Rectal smooth muscle tissue (tissue), 1 donor: ENCODE measurements around the gene DLEC1.
A peak's percentile ranks its signal among the peaks of the same experiment; 100 is the strongest.

Experiments used
- H3K27ac ChIP-seq: one replicate; pipeline ENCODE4 v1.7.0; 2013; ENCODE audit warnings: low read depth, low read length, inconsistent platforms
- H3K27me3 ChIP-seq: one replicate; pipeline ENCODE4 v1.7.0; 2013; ENCODE audit warnings: low read length; ENCODE audit not compliant: control insufficient read depth, insufficient read depth
- H3K36me3 ChIP-seq: one replicate; pipeline ENCODE4 v1.7.0; 2013; ENCODE audit warnings: low read length; ENCODE audit not compliant: control insufficient read depth, insufficient read depth
- H3K4me1 ChIP-seq: one replicate; pipeline ENCODE4 v1.7.0; 2013; ENCODE audit warnings: low read length; ENCODE audit not compliant: control insufficient read depth, insufficient read depth
- H3K4me3 ChIP-seq: one replicate; pipeline ENCODE4 v1.7.0; 2013; ENCODE audit warnings: low read length
- H3K9ac ChIP-seq: one replicate; pipeline ENCODE4 v1.7.0; 2013; ENCODE audit warnings: low read length

Gene DLEC1

DNA sequence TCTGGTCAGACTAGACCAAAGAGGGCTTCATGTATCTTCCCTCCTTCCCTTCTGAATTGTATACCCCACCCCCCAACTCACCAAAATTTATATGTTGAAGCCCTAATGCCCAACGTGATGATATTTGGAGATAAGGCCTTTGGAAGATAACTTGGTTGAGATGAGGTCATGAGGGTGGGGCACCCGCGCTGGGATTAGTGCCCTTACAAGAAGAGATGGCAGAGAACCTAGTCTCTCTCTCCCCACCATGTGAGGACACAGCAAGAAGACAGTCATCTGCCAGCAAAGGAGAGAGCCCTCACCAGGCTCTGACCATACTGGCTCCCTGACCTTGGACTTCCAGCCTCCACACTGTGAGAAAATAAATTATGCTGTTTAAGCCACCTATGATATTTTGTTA is 23.0 kb upstream of the DLEC1 start:
- no peaks in the 10 kb centered on the region for H3K27me3 ChIP-seq
- H3K27ac ChIP-seq = no peak overlapping the region
- H3K9ac ChIP-seq = no peak overlapping the region
- H3K4me3 ChIP-seq = no peak overlapping the region
- no peaks in the 10 kb centered on the region for H3K4me1 ChIP-seq
- peaks cover 27% of the 10 kb centered on the region for H3K36me3 ChIP-seq

GRCh38 chr3:38016410-38016809 is 22.6 kb upstream of the DLEC1 start:
- Histone ChIP-seq H3K4me3 (no peak overlapping the region), H3K27ac (no peak overlapping the region), H3K9ac (no peak overlapping the region), H3K4me1 (no peaks in the 10 kb centered on the region), H3K27me3 (no peaks in the 10 kb centered on the region), H3K36me3 (peaks cover 23% of the 10 kb centered on the region)

- Histone ChIP-seq H3K36me3 (peaks cover 23% of the 10 kb centered on the region), H3K4me1 (no peaks in the 10 kb centered on the region), H3K4me3 (no peak overlapping the region), H3K27ac (no peak overlapping the region), H3K27me3 (no peaks in the 10 kb centered on the region), H3K9ac (no peak overlapping the region)
These were observed 22.1 kb upstream of the DLEC1 start for GRCh38 chr3:38016847-38017444.

DNA sequence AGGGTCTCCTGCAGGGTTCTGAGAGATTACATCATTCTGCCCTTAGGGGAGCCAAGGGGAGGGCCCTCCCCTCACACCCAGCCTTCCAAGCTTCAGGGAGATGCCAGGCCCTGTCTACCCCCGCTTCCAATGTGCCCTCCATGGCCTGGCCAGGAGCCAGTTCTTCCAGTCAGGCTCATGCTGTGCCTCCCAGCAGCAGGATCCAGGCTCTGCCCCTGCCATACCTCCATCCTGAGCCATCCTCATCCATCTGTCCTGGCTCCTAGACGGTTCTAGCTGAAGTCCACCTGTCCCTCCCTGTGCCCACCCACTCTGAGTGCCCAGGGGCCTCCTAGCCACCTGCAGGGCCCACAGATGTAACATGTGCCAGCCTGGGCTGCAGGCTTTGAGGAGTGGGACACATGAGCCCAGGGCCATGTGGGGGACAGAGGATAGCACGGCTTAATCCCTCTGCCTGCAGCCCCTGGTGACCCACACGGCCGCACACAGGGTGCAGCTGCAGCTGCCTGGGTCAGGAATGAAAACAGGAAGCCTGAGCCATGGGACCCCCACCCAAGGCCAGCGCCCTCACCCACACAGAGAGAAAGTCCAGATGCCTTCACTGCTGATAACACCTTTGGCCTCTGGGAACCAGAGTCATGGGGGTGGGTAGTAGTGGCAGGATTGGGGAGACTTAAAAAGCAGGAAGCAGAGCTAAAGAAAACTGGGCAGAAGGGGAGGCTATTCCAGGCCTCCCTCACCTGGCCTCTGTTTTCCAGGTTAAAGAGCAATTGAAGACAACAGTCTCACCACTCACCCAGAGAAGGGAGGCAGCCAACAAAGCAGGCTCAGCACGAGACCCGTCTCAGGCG is 21.3 kb upstream of the DLEC1 start:
- H3K36me3 ChIP-seq = peaks cover 23% of the 10 kb centered on the region

GRCh38 chr3:38018296-38019266 is 20.4 kb upstream of the DLEC1 start:
- H3K9ac ChIP-seq = no peak overlapping the region
- H3K27ac ChIP-seq = no peak overlapping the region
- H3K4me3 ChIP-seq = no peak overlapping the region
- H3K27me3 ChIP-seq = no peaks in the 10 kb centered on the region
- H3K4me1 ChIP-seq = no peaks in the 10 kb centered on the region
- peaks cover 23% of the 10 kb centered on the region for H3K36me3 ChIP-seq

More for the DNA sequence above, 21.3 kb upstream of the DLEC1 start:
- no peak overlapping the region for H3K27ac ChIP-seq
- no peak overlapping the region for H3K4me3 ChIP-seq
- no peaks in the 10 kb centered on the region for H3K4me1 ChIP-seq
- no peak overlapping the region for H3K9ac ChIP-seq
- no peaks in the 10 kb centered on the region for H3K27me3 ChIP-seq

GRCh38 chr3:38019658-38020341 is 19.2 kb upstream of the DLEC1 start:
- Histone ChIP-seq H3K36me3 (peaks cover 23% of the 10 kb centered on the region), H3K9ac (no peak overlapping the region), H3K27ac (no peak overlapping the region), H3K4me3 (no peak overlapping the region), H3K4me1 (no peaks in the 10 kb centered on the region), H3K27me3 (no peaks in the 10 kb centered on the region)

DNA sequence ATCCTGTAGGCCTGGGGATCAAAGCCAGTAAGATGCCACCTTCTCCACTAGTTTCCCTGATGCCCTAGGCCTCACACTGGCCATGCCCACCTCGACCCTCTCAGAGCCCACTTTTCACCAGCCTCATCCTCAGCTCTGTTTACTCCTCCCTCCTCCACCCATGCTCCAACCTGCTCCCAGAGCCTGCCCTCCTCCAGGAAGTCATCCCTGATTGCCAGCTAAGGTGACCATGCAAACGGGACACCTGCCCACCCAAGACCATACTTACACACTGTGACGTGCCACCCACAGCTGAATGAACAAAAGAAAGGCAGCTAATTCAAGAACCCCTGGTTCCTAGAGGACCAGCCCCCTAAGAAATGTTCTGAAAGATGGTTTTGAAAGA is 18.7 kb upstream of the DLEC1 start:
- H3K36me3 ChIP-seq = peaks cover 20% of the 10 kb centered on the region

GRCh38 chr3:38021196-38021595 is 17.8 kb upstream of the DLEC1 start:
- Histone ChIP-seq H3K4me3 (no peak overlapping the region), H3K4me1 (peaks cover 5% of the 10 kb centered on the region), H3K27me3 (no peaks in the 10 kb centered on the region), H3K9ac (no peak overlapping the region), H3K27ac (no peak overlapping the region), H3K36me3 (peaks cover 14% of the 10 kb centered on the region)

More for the DNA sequence above, 18.7 kb upstream of the DLEC1 start:
- Histone ChIP-seq H3K4me1 (no peaks in the 10 kb centered on the region), H3K9ac (no peak overlapping the region), H3K4me3 (no peak overlapping the region), H3K27ac (no peak overlapping the region), H3K27me3 (no peaks in the 10 kb centered on the region)

DNA sequence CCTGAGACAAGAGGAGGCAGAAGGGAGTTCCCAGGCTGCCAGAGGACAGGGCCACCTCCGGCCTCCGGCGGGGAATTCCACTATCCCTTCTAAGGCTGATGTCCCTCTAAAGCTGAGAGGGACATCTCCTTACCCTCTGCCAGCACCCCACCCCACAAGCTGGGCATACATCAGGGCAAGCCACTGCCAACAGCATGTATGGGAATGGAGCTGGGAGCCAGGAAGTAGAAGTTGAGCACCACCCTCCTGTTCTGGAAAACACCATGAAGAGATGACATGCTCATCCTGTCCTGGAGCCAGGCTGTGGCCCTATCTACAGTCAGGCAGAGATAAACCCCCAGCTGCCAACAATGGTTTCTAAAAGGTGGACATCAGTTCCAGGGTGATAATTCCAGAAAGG is 16.7 kb upstream of the DLEC1 start:
- peaks cover 5% of the 10 kb centered on the region for H3K4me1 ChIP-seq
- no peak overlapping the region for H3K27ac ChIP-seq
- H3K36me3 ChIP-seq = peaks cover 11% of the 10 kb centered on the region
- no peaks in the 10 kb centered on the region for H3K27me3 ChIP-seq
- no peak overlapping the region for H3K9ac ChIP-seq
- H3K4me3 ChIP-seq = no peak overlapping the region

DNA sequence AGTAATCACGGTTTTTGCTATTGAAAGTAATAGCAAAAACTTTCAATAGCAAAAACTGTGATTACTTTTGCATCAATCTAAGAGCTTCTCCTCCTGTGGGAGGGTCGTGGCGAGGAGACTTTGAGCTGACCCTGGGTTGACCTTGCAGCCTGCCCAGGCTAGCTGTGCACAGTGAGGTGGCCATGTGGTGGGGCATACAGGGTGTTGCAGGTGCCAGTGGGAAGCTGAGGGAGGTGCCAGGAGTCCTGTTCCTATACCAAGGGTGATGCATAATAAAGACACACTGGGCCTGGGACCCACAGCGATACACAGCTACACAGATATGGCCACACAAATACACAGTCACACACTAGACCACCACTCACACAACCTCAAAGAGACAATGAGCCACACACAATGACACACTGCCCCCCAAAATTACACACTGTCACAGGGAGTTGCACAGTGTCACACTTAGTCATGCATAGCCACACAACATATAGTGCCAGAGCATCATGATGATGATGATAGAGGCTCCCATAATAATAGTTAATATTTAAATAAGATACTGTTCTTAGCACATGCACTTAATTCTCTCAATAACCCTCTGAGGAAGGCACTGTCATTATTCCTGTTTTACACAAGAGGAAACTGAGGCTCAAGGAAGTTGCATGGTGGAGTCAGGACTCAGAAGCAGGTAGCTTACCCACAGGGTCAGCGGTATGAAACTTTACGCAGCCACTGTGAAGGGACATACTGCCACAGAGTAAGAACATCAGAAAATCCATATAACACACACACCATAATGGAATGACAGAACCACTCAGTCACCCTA is 15.9 kb upstream of the DLEC1 start:
- Histone ChIP-seq H3K4me3 (peak overlapping the region; percentile 89), H3K27ac (peak overlapping the region; percentile 96), H3K9ac (no peak overlapping the region), H3K27me3 (no peaks in the 10 kb centered on the region), H3K36me3 (peaks cover 10% of the 10 kb centered on the region), H3K4me1 (peaks cover 5% of the 10 kb centered on the region)

GRCh38 chr3:38026856-38027255 is 12.2 kb upstream of the DLEC1 start:
- Histone ChIP-seq H3K4me3 (no peak overlapping the region), H3K36me3 (no peaks in the 10 kb centered on the region), H3K4me1 (peaks cover 8% of the 10 kb centered on the region), H3K27ac (no peak overlapping the region), H3K27me3 (peaks cover 4% of the 10 kb centered on the region), H3K9ac (no peak overlapping the region)
